Fibroblast of lung (primary cell): ENCODE measurements around the gene TFEC. TPM values are rescaled to one million over a fixed set of nuclear protein-coding genes. Genes with fewer than 3 reads are reported as not detected.
"Not testable (repeated sequence)": the region's sequence is repeated elsewhere in the genome, so short reads cannot be mapped to it uniquely, and the experiment has no call there.

Experiments
- DNase-seq, 2 donors: peaks; one replicate each; pipeline versions ENCODE4 v3.0.0 to v3.0.0-alpha.2; 2010; ENCODE audit warnings: low read depth in 2 of 2
- H2AFZ ChIP-seq: 2 replicates; pipeline ENCODE4 v1.5.1; 2012; ENCODE audit warnings: low read length, control low read depth, inconsistent platforms
- H3K27ac ChIP-seq: 2 replicates; pipeline ENCODE4 v1.5.1; 2011; ENCODE audit warnings: low read length, control low read depth; ENCODE audit not compliant: insufficient read depth
- H3K27me3 ChIP-seq: 2 replicates; pipeline ENCODE4 v1.5.1; 2011; ENCODE audit warnings: mild to moderate bottlenecking, low read length; ENCODE audit not compliant: control insufficient read depth, insufficient read depth
- H3K36me3 ChIP-seq: 2 replicates; pipeline ENCODE4 v1.5.1; 2011; ENCODE audit warnings: low read length; ENCODE audit not compliant: control insufficient read depth, insufficient read depth
- H3K4me1 ChIP-seq: 2 replicates; pipeline ENCODE4 v1.5.1; 2011; ENCODE audit warnings: low read length; ENCODE audit not compliant: control insufficient read depth, insufficient read depth; ENCODE audit errors: extremely low read depth
- H3K4me2 ChIP-seq: 2 replicates; pipeline ENCODE4 v1.5.1; 2011; ENCODE audit warnings: low read length, control low read depth; ENCODE audit not compliant: insufficient read depth; ENCODE audit errors: extremely low read depth
- H3K4me3 ChIP-seq, 4 experiments: fragments of 200-600 bp in 1 of 4; sonication (generic) in 1 of 4; replicated peaks in 1 of 4; 2 replicates each; pipeline ENCODE4 v1.5.1; 2011 to 2016; ENCODE audit warnings: low read length in 4 of 4, low read depth in 3 of 4, mild to moderate bottlenecking in 3 of 4, control low read depth in 2 of 4, inconsistent platforms in 1 of 4, mixed read lengths in 1 of 4; ENCODE audit not compliant: insufficient read depth in 1 of 4; ENCODE audit errors: control extremely low read depth in 1 of 4
- H3K79me2 ChIP-seq: 2 replicates; pipeline ENCODE4 v1.5.1; 2012; ENCODE audit warnings: mild to moderate bottlenecking, low read length, inconsistent platforms; ENCODE audit not compliant: control insufficient read depth, insufficient read depth
- H3K9ac ChIP-seq: 2 replicates; pipeline ENCODE4 v1.5.1; 2011; ENCODE audit warnings: mild to moderate bottlenecking, low read length, control low read depth; ENCODE audit not compliant: insufficient read depth
- H3K9me3 ChIP-seq: 2 replicates; pipeline ENCODE4 v1.5.1; 2012; ENCODE audit warnings: low read depth, low read length; ENCODE audit not compliant: control insufficient read depth, insufficient read depth
- H4K20me1 ChIP-seq: 2 replicates; pipeline ENCODE4 v1.5.1; 2011; ENCODE audit warnings: low read length; ENCODE audit not compliant: control insufficient read depth, insufficient read depth; ENCODE audit errors: extremely low read depth
- CTCF ChIP-seq, 2 donors: IDR thresholded peaks in 1 of 2; conservative IDR thresholded peaks in 1 of 2; 1 replicate in 1 of 2; 2 replicates in 1 of 2; pipeline ENCODE4 v1.5.1; 2011 to 2012; ENCODE audit warnings: low read length in 2 of 2, control low read depth in 1 of 2, inconsistent platforms in 1 of 2, low read depth in 1 of 2, mild to moderate bottlenecking in 1 of 2
- EZH2 ChIP-seq: IDR thresholded peaks from 2 replicates; pipeline ENCODE4 v1.5.1; 2012; ENCODE audit warnings: low read length, control low read depth, mild to moderate bottlenecking; ENCODE audit errors: missing control alignments
- polyA plus RNA-seq, 2 donors: library from polyadenylated mRNA; depleted of rRNA in 1 of 2; stranded (reverse) in 1 of 2; unstranded in 1 of 2; fragments of >200 nt; gene quantifications; 2 replicates each; pipeline ENCODE4 v1.2.1, GENCODE V29; 2011 to 2012; ENCODE audit warnings: missing spikeins in 1 of 2
- total RNA-seq: library from RNA; depleted of rRNA; stranded (reverse); fragments of >200 nt; gene quantifications from 2 replicates; pipeline ENCODE4 v1.2.1, GENCODE V29; 2014

TFEC gene
- total and polyA plus RNA-seq, 2 donors (not counting 1 experiment from before 2014, with no cell fraction given): 0.05 to 0.17 TPM

- Histone ChIP-seq H3K4me1 (no peaks in the 10 kb centered on the region), H3K9me3 (no peaks in the 10 kb centered on the region), H3K4me2 (no peak overlapping the region), H3K27me3 (no peaks in the 10 kb centered on the region), H4K20me1 (no peaks in the 10 kb centered on the region), H3K9ac (no peak overlapping the region), H3K27ac (no peak overlapping the region), H3K36me3 (no peaks in the 10 kb centered on the region), H2AFZ (no peak overlapping the region), H3K79me2 (no peaks in the 10 kb centered on the region), H3K4me3 (no peak overlapping the region)
- TF ChIP-seq CTCF (conservative IDR thresholded peaks at IDR 0.05 in 1 of 2, IDR thresholded peaks at IDR 0.05 in 1 of 2; ENCODE audit: low read depth in 1 of 2, low read length in 2 of 2) (no peak), EZH2 (no peak)
- DNase-seq: no peak
These were observed 19.0 kb downstream of the TFEC start for GRCh38 chr7:116011584-116011983.

- H3K4me2 ChIP-seq, H3K36me3 ChIP-seq, H3K4me3 ChIP-seq, H3K9ac ChIP-seq, H4K20me1 ChIP-seq, DNase-seq, H3K79me2 ChIP-seq, H3K27me3 ChIP-seq, H3K27ac ChIP-seq, H2AFZ ChIP-seq, H3K4me1 ChIP-seq, H3K9me3 ChIP-seq: not testable (repeated sequence)
These were observed 25.8 kb downstream of the TFEC start for GRCh38 chr7:116004762-116005161.

DNA sequence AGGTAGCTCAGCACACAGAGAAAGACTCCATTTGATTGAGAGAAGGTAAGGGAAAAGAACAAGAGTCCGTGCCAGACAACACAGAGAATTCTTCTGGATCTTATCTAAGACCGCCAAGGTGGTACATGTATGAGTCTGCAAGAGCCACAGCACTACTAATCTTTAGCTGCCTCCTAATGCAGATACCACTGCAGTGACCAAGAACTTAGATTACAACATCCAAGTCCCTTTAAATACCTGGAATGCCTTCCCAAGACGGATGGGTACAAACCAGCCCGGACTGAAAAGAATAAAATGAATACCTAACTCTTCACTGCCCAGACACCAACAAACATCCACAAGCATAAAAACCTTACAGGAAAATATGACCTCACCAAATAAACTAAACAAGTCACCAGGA lies 33.3 kb downstream of the TFEC start:
- Histone ChIP-seq H2AFZ (no peak overlapping the region), H3K27me3 (no peaks in the 10 kb centered on the region)
- no peak for DNase-seq

More for the DNA sequence above, 33.3 kb downstream of the TFEC start:
- no peaks in the 10 kb centered on the region for H3K9me3 ChIP-seq
- no peaks in the 10 kb centered on the region for H3K4me1 ChIP-seq
- H3K4me3 ChIP-seq: no peak overlapping the region
- no peaks in the 10 kb centered on the region for H4K20me1 ChIP-seq
- no peak overlapping the region for H3K9ac ChIP-seq
- H3K79me2 ChIP-seq: no peaks in the 10 kb centered on the region
- H3K4me2 ChIP-seq: no peak overlapping the region
- no peak for TF ChIP-seq EZH2
- TF ChIP-seq CTCF (conservative IDR thresholded peaks at IDR 0.05 in 1 of 2, IDR thresholded peaks at IDR 0.05 in 1 of 2; ENCODE audit: low read depth in 1 of 2, low read length in 2 of 2): no peak
- H3K27ac ChIP-seq: no peak overlapping the region
- no peaks in the 10 kb centered on the region for H3K36me3 ChIP-seq
